HG03039 (cell line): ENCODE data around the gene SYT4.
"Not testable (repeated sequence)": the region's sequence is repeated elsewhere in the genome, so short reads cannot be mapped to it uniquely, and the experiment has no call there.

Source experiments
- ATAC-seq: cut with Tn5 transposase; IDR thresholded peaks from one replicate; pipeline ENCODE4 v1.9.1; 2021; ENCODE audit warnings: mild to moderate bottlenecking, moderate library complexity; ENCODE audit not compliant: unreplicated experiment

SYT4 gene

GRCh38 chr18:43277164-43277600 is at the start of gene SYT4:
Gene SYT4 (minus strand): TSS chr18:43277490. CDS start chr18:43277281, 209 bp downstream.
- no peak for ATAC-seq

GRCh38 chr18:43322132-43322531 is 44.8 kb upstream of the SYT4 start:
- no peak for ATAC-seq

DNA sequence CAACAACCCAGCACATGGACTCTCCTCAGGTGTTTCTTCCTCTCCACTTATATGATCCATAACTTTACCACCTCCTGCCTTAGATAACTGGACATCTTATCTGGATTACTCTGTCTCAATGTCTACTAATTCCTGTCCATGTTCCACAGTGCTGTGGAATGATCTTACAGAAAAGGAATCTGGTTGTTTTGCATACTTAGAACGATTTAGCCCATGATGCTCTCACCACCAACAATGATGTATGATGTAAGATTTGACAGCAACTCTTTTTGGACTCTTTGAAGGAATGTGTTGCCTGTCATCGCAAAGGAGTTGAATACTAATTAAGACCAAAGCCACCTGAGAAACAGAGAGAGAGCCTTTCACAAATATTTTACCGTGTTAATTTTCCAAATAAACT is 37.7 kb upstream of the SYT4 start:
- ATAC-seq = no peak

- ATAC-seq = no peak
Observed at GRCh38 chr18:43312891-43313290, 35.6 kb upstream of the SYT4 start.

DNA sequence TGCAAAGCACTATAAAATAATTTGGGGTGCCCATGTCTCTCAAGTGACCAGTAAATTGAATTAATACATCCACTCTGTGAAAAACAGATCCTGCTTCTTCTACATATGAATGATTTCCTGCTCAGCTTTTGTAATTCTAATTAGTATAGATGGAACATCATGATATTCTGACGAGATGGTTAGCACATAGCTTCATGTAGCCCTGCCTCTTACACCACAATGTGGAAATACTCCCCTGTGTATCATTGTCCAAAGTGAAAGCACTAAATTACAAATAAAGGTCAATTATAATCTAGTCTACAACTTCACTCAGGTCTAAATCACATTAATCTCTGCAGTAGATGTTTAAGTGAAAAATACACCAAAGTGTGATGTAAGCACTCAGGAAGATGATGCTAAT is 32.9 kb upstream of the SYT4 start:
- ATAC-seq = no peak

- ATAC-seq = no peak
Observed at GRCh38 chr18:43303376-43303775, 26.1 kb upstream of the SYT4 start.

DNA sequence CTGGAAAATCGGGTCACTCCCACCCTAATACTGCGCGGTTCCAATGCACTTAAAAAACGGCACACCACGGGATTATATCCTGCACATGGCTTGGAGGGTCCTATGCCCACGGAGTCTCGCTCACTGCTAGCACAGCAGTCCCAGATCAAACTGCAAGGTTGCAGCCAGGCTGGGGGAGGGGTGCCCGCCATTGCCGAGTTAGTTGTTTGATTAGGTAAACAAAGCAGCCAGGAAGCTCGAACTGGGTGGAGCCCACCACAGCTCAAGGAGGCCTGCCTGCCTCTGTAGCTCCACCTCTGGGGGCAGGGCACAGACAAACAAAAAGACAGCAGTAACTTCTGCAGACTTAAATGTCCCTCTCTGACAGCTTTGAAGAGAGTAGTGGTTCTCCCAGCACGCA is 8.9 kb upstream of the SYT4 start:
- not testable (repeated sequence) for ATAC-seq

- ATAC-seq = no peak
Observed at GRCh38 chr18:43283299-43283698, 6.0 kb upstream of the SYT4 start.

DNA sequence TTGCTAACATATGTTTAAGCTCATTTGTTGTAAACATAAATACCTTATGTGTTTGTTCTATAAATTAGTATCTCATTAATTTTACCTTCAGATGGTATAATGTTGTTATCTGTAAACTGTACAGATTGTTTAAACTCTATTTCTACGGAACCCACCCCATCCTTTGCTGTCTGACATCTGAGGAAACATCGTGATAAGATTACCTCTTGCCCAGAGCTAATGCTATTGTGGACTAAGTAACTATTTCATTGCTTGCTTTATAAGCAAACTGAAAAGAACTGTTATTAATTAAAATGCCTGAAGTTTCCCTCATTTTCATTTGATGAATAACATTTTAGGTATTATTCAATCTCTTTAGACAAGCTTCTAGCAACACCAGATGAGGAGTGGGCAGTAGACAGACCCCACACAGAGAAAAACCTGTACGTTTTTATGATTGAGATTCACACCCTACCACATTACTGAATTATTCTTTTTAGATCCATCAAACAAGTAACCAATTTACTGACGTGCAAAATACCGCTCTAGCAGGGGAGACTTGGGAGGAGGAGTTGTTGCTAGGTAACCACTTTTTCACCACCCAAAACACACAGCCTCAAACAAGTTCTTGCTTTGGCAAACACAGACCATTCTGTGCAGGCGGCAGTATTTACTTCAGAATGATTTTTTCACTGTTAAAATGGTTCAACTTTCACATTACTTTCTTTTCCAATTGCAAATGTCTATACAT is 1.9 kb upstream of the SYT4 start:
- ATAC-seq = no peak

GRCh38 chr18:43278355-43278754 is 1.1 kb upstream of the SYT4 start:
- no peak for ATAC-seq

DNA sequence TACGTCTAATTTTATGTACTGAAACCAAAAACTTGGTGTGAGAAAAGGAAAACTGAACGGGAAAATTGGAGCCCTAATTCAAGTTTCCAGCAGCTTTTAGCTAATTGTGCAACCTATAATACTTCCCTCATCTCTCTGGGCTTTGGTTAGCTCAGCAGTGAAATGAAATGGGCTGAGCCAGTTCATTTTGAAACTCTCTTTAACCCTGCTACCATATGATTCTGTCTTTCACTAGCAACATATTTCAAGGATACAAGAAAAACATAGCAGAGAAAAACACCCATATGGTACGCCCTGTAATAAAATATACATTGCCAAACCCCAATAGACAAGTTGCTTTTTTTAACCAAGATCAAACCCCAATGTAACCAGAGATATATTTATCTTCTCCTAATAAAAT is 799 bp downstream of the SYT4 start:
- ATAC-seq = no peak

DNA sequence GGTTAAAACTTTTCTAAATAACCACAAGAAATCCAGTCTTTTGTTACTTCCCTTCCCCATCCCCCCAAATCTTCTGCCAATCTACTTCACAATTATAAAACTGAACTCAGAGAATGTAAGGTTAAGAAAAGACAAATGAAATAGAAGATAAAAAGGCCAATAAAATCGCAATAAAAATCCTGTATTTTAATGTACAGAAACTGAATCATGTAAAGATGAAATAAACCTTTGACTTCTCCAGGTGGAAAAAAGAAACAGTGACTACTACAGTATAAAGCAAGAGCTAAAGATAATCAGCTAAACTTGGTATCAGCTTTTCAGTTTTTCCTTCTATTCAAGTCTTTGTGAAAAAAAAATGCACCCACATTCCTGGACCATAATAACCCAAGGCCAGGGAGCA is 1.7 kb downstream of the SYT4 start:
- no peak for ATAC-seq

- no peak for ATAC-seq
Observed at GRCh38 chr18:43274526-43274925, 2.8 kb downstream of the SYT4 start.

GRCh38 chr18:43271593-43272432 is 5.5 kb downstream of the SYT4 start:
- peak; percentile 70 for ATAC-seq

DNA sequence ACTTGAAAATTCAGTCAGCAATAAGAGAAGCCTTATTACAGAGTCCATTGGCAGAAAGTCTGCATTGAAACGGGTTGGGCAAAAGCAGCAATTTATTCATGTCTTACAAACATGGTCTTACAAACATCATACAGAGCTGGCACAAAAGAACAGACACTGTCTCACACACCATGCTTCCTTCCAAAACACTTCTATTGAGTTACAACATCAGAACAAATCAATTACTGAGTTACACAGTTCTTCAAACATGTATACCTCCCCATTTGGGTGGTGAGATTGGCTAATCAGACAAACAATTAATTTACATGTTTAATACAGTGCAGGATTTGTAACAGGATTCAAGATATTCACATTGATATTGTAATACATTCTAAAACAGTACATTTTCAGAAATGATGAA is 9.5 kb downstream of the SYT4 start:
- no peak for ATAC-seq

GRCh38 chr18:43265465-43265864 is 11.8 kb downstream of the SYT4 start:
- ATAC-seq = no peak

GRCh38 chr18:43248610-43249249 is 28.6 kb downstream of the SYT4 start:
- no peak for ATAC-seq

DNA sequence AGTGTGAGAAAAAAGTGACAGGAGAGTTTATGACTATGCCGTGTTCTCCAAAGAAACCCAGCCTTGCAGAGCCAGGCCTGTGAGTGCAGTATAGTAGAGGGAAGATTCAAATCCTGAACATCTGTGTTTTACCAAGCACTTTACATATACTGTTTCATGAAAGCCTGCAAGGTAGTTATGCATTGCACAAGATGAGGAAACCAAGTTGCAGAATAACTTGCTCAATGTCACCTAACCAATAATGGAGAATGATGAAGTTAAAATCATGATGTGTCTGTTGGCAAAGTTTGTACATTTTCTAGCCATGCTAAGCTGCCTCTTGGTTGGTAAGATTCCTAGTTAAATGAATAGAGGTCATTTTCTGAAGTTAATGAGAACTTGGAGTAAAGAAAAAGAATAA is 29.3 kb downstream of the SYT4 start:
- no peak for ATAC-seq

- ATAC-seq = no peak
Observed at GRCh38 chr18:43238429-43238828, 38.9 kb downstream of the SYT4 start.

GRCh38 chr18:43236921-43237320 is 40.4 kb downstream of the SYT4 start:
- no peak for ATAC-seq

- ATAC-seq = no peak
Observed at GRCh38 chr18:43234889-43235288, 42.4 kb downstream of the SYT4 start.

DNA sequence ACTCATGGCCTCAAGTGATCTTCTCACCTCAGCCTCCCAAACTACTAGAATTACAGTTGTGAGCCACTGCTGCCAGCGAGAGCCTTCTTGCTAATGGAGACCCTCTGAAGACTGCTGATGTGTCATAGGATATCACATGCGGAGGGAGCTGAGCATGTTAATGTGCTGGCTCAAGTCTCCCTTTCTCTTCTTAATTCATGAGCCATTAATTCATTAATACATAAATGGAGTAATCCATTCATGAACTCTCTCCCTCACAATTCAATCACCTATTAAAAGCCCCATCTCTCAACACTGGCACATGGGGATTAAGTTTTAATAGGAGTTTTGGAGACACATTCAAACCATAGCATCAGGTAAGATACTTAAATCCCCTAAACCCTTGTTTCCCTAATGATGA is 54.8 kb downstream of the SYT4 start:
- no peak for ATAC-seq
